GM18909 (cell line): ENCODE measurements around the gene ATP9B.
"Not testable (repeated sequence)": the region's sequence is repeated elsewhere in the genome, so short reads cannot be mapped to it uniquely, and the experiment has no call there.

Experiments
- ATAC-seq: cut with Tn5 transposase; IDR thresholded peaks from one replicate; pipeline ENCODE4 v1.9.1; 2021; ENCODE audit warnings: mild to moderate bottlenecking; ENCODE audit not compliant: unreplicated experiment, poor library complexity

Gene ATP9B

DNA sequence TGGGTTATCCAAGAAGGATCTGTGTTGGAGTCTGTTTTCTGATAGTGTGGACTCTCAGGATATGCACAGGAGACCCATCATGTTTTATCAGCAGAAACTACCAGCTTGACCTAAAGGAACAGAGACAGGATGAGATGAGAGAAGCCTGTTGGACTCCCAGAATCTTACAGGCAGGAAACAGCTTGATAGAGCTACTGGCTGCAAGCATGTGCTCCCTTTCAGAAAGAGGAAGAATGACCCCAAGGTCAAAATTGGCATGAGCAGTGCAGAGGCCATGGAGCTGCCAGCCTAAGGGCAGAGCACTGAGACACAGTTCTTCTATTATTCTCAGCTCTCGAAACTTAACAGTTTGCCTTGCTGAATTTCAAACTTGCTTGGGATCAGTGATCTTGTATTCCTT, 191.3 kb downstream of the ATP9B start:
- ATAC-seq, result no peak

GRCh38 chr18:79265068-79265467, 195.9 kb downstream of the ATP9B start:
- not testable (repeated sequence) for ATAC-seq

DNA sequence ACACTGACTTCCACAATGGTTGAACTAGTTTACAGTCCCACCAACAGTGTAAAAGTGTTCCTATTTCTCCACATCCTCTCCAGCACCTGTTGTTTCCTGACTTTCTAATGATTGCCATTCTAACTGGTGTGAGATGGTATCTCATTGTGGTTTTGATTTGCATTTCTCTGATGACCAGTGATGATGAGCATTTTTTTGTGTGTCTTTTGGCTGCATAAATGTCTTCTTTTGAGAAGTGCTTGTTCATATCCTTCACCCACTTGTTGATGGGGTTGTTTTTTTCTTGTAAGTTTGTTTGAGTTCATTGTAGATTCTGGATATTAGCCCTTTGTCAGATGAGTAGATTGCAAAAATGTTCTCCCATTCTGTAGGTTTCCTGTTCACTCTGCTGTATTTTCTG, 202.6 kb downstream of the ATP9B start:
- ATAC-seq, result not testable (repeated sequence)

- ATAC-seq, result no peak
Observed at GRCh38 chr18:79272916-79273315, 203.7 kb downstream of the ATP9B start.

DNA sequence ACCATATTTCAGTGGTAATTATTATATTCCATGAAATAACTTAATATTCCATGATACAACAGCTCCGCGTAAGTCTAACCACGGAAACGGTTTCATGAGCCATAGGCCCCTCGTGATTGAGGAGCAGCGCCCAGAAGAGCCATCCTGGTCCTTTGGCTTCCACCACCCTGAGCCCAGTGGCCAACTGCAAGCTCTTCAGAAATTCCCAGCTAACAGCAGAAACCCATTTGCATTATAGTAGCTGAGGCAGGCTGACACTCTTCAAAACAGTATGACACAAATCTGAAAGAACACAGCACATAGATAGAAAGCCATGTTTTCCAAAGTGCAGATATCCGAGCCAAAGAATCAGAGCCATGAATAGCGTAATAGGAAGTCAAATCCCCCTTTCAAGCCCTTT, 205.6 kb downstream of the ATP9B start:
- no peak for ATAC-seq

DNA sequence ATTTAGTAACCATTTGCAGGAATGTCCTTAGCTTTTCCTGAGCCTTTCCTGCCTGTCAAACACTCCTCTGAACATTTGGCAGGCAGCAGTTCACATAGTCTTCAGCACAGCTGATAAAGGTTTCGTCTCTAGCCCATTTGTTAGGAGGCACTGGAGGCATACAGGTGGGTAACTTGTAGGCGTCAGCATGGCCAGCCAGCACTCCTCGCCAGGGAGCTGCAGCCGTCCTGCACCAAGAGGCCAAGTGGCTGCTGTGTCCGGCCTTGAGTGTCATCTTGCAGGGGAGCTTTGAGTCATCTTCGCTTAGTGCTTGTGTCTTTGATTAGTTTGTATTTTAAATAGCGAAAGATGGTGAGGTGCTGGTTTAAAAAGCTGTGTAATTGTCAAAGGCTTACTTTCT, 206.3 kb downstream of the ATP9B start:
- ATAC-seq, result peak; percentile 32

- ATAC-seq, result peak; percentile 74
Observed at GRCh38 chr18:79275992-79276391, 206.8 kb downstream of the ATP9B start.

- ATAC-seq, result no peak
Observed at GRCh38 chr18:79278896-79279295, 209.7 kb downstream of the ATP9B start.

DNA sequence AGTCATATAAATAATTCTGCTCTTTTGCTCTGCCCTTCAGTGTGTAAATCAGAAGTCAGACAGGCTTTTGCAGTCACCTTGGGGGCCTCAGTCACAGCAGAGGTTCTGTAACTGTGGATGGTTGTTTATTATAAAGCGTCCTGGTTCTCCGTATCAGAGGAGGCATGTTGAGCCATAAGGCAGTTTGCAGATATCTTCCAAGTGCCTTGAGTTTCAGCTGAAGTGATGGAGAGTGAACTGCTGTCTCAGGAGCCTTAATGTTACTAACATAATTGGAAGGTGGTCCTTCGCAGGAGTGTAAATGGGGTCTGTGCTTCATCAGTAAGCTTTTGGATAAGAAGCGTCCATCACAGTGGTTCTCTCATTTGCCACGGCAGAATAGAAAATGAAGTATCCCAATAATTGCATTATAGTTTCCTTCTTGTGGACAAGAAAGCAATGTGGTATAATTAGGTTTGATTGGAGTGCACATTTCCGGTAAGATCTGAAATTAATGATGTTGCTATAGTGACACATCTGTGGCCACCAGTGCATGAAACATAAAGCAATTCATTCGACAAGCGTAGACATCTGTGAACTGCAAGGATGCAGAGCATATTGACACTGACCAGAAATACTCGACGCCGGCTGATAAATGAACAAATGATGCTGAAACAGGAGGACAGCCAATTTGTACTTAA, 214.1 kb downstream of the ATP9B start:
- no peak for ATAC-seq

DNA sequence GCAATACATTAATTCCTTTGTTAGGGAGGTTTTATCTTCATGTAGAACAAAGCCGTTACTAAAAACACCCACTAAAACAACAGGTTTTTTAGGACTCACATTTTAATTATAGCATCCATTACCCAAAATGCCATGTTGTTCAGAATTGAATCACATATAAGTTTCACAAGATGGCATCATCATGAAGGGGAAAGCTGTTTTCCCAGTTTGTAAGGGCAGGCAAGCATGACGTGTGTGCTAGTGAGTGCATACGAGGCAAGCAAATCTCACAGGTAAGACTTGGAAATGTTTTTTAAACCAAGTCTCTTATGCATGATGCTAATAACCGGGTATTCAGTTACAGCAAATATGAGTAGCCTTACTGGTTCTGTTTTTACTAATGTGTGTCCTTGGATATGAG, 214.7 kb downstream of the ATP9B start:
- no peak for ATAC-seq

- not testable (repeated sequence) for ATAC-seq
Observed at GRCh38 chr18:79285191-79285590, 216.0 kb downstream of the ATP9B start.

DNA sequence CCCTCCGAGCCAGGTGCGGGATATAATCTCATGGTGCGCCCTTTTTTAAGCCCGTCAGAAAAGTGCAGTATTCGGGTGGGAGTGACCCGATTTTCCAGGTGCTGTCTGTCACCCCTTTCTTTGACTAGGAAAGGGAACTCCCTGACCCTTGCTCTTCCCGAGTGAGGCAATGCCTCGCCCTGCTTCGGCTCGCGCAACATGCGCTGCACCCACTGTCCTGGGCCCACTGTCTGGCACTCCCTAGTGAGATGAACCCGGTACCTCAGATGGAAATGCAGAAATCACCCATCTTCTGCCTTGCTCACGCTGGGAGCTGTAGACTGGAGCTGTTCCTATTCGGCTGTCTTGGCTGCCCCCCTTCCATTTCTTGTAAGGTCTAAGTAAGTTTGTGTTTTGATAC, 221.2 kb downstream of the ATP9B start:
- ATAC-seq, result not testable (repeated sequence)

GRCh38 chr18:79290876-79291275, 221.7 kb downstream of the ATP9B start:
- no peak for ATAC-seq

DNA sequence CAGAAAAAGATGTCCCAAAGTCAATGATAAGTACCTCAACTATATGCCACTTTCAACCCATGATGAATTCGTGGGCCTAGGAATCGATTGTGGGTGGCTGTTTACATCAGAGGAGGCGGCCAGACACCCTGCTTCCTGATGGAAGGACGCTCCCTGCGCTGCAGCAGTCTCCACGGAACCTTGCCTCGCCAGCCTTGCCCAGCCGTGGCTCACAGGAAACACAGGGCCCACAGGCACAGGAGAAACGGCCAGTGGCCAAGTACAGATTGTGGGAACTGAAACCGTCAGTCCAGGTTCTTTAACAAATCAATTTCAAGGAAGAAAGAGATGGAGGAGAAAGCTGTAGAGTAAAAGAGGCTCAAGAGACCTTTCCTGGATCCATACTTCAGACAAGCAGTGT, 225.0 kb downstream of the ATP9B start:
- no peak for ATAC-seq

DNA sequence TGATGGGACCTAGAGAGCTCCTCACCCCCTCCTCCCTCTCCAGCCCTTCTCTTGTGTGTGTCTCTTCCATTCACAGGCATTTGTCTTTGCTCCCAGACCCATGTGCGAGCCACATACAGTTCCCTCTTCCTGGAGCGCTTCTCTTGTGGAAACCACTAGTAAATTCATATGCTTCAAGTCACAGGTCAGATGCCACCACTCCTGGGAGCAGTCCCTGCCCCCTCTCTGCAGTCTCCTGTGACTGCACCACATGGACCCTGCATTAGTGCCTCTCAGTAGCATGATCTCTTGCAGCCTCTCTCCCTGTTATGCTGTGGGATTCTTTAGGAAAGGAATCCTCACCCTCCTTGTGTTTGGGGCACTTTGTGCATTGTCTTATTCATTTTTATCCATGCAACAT, 230.1 kb downstream of the ATP9B start:
- no peak for ATAC-seq

DNA sequence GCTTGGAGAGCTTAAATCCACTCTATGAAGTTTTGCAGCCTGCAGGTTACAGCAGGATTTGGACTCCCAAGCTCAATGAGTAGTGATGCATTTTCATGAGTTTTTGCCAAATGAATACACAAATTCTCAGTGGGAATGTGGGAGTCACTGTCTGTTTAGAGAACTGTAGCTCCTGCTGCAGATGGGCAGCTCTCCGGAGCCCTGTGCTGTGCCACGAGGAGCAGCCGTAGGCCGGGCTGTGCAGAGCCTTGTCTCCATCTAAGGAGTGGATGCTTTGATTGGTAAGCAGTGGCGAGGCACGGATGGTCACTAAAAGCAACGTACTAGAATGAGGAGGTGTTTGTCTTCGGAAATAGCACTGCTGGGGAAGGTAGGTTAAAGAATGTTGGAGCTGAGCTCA, 230.5 kb downstream of the ATP9B start:
- ATAC-seq, result no peak

DNA sequence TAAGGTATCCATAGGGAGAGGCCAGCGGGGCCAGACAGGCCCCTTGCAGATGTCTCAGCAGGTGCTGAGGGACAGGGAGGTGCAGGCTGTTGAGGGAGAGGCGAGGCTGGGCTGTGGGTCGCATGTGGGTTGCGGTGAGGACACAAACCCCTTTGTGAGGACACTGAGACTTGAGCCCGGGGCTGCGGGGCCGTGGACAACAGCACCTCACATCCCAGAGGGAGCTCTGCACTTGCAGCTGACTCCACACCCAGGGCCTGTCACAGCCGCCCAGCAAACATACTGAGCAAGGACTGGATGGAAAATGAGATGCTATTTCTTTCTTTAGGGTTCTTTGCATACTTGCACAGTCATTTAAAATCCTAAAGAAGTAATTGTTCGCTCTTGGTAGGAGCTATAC, 231.2 kb downstream of the ATP9B start:
- no peak for ATAC-seq

DNA sequence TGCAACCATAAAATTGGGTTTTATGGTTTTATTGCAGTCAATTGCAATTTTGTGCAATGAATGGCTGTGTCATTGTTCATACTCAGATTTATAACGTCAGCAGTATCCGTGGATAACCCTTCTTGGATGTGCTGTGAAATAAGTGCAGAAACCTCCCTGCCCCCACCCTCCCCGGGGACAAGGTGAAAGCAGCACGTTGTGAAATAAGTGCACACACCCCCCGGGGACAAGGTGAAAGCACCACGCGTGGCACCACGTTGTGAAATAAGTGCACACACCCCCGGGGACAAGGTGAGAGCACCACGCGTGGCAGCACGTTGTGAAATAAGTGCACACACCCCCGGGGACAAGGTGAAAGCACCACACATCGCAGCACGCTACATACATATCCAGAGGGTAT, 232.9 kb downstream of the ATP9B start:
- ATAC-seq, result no peak

DNA sequence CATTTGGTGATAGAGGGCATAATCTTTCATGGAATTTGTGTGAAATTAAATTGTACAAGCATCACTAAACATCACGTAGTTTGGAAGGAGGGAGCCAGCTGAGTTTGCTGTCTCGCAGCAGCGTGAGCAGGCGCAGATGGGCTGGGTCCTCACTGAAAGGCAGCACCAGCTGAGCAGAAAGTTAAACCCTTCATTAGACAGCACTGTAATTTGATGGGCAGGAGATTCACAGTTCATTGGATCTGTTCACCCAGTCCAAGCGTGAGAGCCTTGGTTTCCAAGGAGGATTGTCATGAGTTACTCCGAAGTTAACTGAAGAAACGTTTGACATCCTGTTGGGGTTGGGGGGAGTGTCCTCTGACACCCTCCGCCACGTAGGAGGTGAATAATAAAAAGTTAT, 236.7 kb downstream of the ATP9B start:
- no peak for ATAC-seq

DNA sequence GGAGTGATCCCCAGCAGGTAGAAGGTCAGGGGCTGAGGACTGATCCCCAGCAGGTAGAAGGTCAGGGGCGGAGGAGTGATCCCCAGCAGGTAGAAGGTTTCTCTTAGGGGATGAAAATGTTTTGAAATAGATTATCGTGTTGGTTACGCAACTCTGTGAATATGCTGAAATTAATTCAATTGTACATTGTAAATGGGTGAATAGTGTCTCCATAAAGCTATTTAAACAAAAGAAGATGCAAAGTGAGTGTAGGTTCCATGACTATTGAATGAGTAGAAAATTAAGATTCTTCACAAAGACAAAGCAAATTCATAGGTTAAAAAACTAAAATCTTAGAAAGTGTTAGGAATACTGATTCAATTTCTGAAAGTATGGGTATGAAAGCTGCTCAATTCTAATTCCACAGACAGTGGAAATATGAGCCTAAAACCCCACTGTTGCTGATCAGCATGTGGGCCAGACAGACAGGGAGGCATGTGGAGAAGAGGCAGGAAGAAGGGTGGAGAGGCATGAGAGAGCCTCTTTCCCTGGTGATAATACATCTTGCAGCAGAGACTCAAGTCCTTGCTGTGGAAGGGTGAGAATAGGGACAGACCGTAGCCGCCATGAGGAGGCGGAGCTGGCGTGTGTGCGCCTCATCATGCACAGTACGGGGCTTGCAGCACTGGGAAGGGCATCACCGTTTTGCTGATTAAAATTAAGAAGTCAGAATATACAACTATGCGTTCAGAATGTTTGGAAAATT, 240.6 kb downstream of the ATP9B start:
- no peak for ATAC-seq

GRCh38 chr18:79314838-79315388, 245.7 kb downstream of the ATP9B start:
- no peak for ATAC-seq

- ATAC-seq, result no peak
Observed at GRCh38 chr18:79315596-79315995, 246.4 kb downstream of the ATP9B start.
